Measurements from ENCODE around the gene MAGEA4.

- TF ChIP-seq EZH2phosphoT487 (IDR thresholded peaks at IDR 0.05; ENCODE audit: low read length): no peak
- TF ChIP-seq CTCF (IDR thresholded peaks at IDR 0.05; ENCODE audit: low read length): no peak
Observed at GRCh38 chrX:151912780-151913179, at the start of gene MAGEA4.

Measured in MM.1S (cell line).